OCI-LY7 (cell line): Measurements from ENCODE around the gene BAX. TPM values are rescaled to one million over a fixed set of nuclear protein-coding genes. Genes with fewer than 3 reads are reported as not detected.
A peak's percentile ranks its signal among the peaks of the same experiment; 100 is the strongest.

Experiments
- BruUV-seq: library from RNA; stranded (reverse); fragments of 400-500 nt; replicated peaks from 2 replicates; lab custom pipeline; 2021; lab: Mats Ljungman, UMichigan
- CTCF ChIA-PET: fragments of 300-600 bp; sonication (Branson Sonifier 250); formaldehyde crosslinking; loops from one replicate; lab custom pipeline; 2022; ENCODE audit warnings: antibody characterized with exemption; ENCODE audit not compliant: unreplicated experiment; lab: Charles Lee
- POLR2A ChIA-PET: fragments of 300-600 bp; sonication (Branson Sonifier 250); formaldehyde crosslinking; loops from one replicate; lab custom pipeline; 2022; ENCODE audit warnings: antibody characterized with exemption; lab: Charles Lee
- DNase-seq: peaks from one replicate; pipeline ENCODE4 v3.0.0-alpha.2; 2015; ENCODE audit warnings: low spot score
- H2AFZ ChIP-seq: fragments of 200-600 bp; sonication (generic), shearing (Covaris generic); 2 replicates; pipeline ENCODE4 v1.6.1; 2014; ENCODE audit warnings: mild to moderate bottlenecking, antibody characterized with exemption, low read length, moderate library complexity
- H3K27ac ChIP-seq: fragments of 200-600 bp; sonication (generic); 2 replicates; pipeline ENCODE4 v1.5.1; 2014; ENCODE audit warnings: mixed run types, low read depth, mild to moderate bottlenecking, moderate library complexity, low read length, inconsistent platforms; ENCODE audit not compliant: poor library complexity, severe bottlenecking
- H3K36me3 ChIP-seq: fragments of 200-600 bp; sonication (generic); 2 replicates; pipeline ENCODE4 v1.6.1; 2014; ENCODE audit warnings: mild to moderate bottlenecking, antibody characterized with exemption, low read length, moderate library complexity, mixed read lengths; ENCODE audit not compliant: insufficient read depth
- H3K4me1 ChIP-seq: fragments of 200-600 bp; sonication (generic); 2 replicates; pipeline ENCODE4 v1.5.1; 2014; ENCODE audit warnings: mild to moderate bottlenecking, low read length; ENCODE audit not compliant: insufficient read depth, poor library complexity, severe bottlenecking
- H3K4me2 ChIP-seq: fragments of 200-600 bp; sonication (generic); 2 replicates; pipeline ENCODE4 v1.6.1; 2014; ENCODE audit warnings: mild to moderate bottlenecking, low read length
- H3K4me3 ChIP-seq: fragments of 200-600 bp; sonication (generic); 2 replicates; pipeline ENCODE4 v1.5.1; 2014; ENCODE audit warnings: mild to moderate bottlenecking, low read depth, low read length; ENCODE audit not compliant: poor library complexity, severe bottlenecking
- H3K79me2 ChIP-seq: fragments of 200-600 bp; sonication (generic); 2 replicates; pipeline ENCODE4 v1.6.1; 2016; ENCODE audit warnings: low read depth, mild to moderate bottlenecking, low read length, moderate library complexity, mixed read lengths; ENCODE audit not compliant: insufficient read depth
- H3K9me2 ChIP-seq: fragments of 200-600 bp; sonication (generic); 2 replicates; pipeline ENCODE4 v1.6.1; 2016; ENCODE audit warnings: mild to moderate bottlenecking, low read length, mixed read lengths; ENCODE audit not compliant: insufficient read depth
- H3K9me3 ChIP-seq: fragments of 200-600 bp; sonication (generic); 2 replicates; pipeline ENCODE4 v1.6.1; 2014; ENCODE audit warnings: mild to moderate bottlenecking, mixed run types, low read length, mixed read lengths
- H4K20me1 ChIP-seq: fragments of 200-600 bp; sonication (generic); 2 replicates; pipeline ENCODE4 v1.6.1; 2014; ENCODE audit warnings: mild to moderate bottlenecking, antibody characterized with exemption, low read length, moderate library complexity, mixed read lengths; ENCODE audit not compliant: insufficient read depth
- EZH2phosphoT487 ChIP-seq: fragments of 200-600 bp; sonication (generic); IDR thresholded peaks from 2 replicates; pipeline ENCODE4 v1.6.1; 2018; ENCODE audit warnings: low read depth, borderline replicate concordance, mild to moderate bottlenecking, mixed run types, antibody characterized with exemption, low read length, moderate library complexity, mixed read lengths
- intact Hi-C: fragments of 100-400 bp; cut with micrococcal nuclease; formaldehyde crosslinking; loops from one replicate; pipeline ENCODE4 v1.10.0; 2022; ENCODE audit not compliant: unreplicated experiment
- total RNA-seq, 2 experiments: library from RNA; depleted of rRNA in 1 of 2; stranded (reverse); fragments of >200 nt in 1 of 2; shearing (Covaris generic) in 1 of 2; gene quantifications; 2 replicates each; pipeline ENCODE4 v1.2.3, GENCODE V29; 2014 to 2022
- TF ChIP-seq, protein P1 (sequence below): fragments of 200-600 bp; sonication (generic); conservative IDR thresholded peaks from 2 replicates; pipeline ENCODE4 v1.5.1; 2014; ENCODE audit warnings: mild to moderate bottlenecking, antibody characterized with exemption, low read length, moderate library complexity, mixed read lengths

The BAX gene
- total RNA-seq, 2 experiments from 2014 or later: 83.9 to 95.2 TPM

DNA sequence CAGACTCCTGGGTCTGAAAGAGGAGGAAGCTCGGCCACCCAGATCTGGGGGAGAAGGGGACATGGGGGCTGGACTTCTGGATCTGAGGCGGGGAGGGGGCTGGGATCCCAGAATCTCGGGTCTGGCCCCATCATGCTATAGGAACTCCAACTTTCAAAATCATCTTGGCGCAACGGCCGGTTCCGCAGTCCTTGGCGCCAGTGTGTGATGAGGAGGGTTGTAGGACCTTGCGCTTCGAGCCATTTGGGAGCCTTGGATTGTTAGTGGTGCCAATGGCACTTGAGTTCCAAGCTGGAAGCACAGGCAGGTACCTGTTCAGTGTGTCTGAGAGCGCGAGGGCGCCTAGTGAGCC lies 39.3 kb downstream of the BAX start:
- H3K36me3 ChIP-seq: peaks cover 32% of the 10 kb centered on the region
- TSS peak; percentile 80 for BruUV-seq
- intact Hi-C loops: no loop called here
- H3K4me1 ChIP-seq: peaks cover 21% of the 10 kb centered on the region
- H3K9me3 ChIP-seq: no peaks in the 10 kb centered on the region
- CTCF ChIA-PET: interaction anchor here (0.6 to 1.3 kb wide), 3 partner anchors 26 to 178 kb away, joined by 3 to 4 read pairs (median 4); no protein-coding TSS in a partner anchor
- peak overlapping the region; percentile 77 for H3K27ac ChIP-seq
- no peaks in the 10 kb centered on the region for H3K9me2 ChIP-seq
- H3K4me2 ChIP-seq: peak overlapping the region; percentile 78
- POLR2A ChIA-PET: interaction anchor here (1.0 to 1.5 kb wide), 6 partner anchors 11 to 183 kb away, joined by 3 to 7 read pairs (median 4); partner anchors contain the start of genes BAX and BCAT2
- peak overlapping the region; percentile 56; the same call in 1 of the 2 replicates for H2AFZ ChIP-seq
- TF ChIP-seq, protein P1, sequence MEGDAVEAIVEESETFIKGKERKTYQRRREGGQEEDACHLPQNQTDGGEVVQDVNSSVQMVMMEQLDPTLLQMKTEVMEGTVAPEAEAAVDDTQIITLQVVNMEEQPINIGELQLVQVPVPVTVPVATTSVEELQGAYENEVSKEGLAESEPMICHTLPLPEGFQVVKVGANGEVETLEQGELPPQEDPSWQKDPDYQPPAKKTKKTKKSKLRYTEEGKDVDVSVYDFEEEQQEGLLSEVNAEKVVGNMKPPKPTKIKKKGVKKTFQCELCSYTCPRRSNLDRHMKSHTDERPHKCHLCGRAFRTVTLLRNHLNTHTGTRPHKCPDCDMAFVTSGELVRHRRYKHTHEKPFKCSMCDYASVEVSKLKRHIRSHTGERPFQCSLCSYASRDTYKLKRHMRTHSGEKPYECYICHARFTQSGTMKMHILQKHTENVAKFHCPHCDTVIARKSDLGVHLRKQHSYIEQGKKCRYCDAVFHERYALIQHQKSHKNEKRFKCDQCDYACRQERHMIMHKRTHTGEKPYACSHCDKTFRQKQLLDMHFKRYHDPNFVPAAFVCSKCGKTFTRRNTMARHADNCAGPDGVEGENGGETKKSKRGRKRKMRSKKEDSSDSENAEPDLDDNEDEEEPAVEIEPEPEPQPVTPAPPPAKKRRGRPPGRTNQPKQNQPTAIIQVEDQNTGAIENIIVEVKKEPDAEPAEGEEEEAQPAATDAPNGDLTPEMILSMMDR: no peak
- no peak for TF ChIP-seq EZH2phosphoT487
- no peak for DNase-seq
- peak overlapping the region; percentile 97 for H3K4me3 ChIP-seq
- peaks cover 4% of the 10 kb centered on the region; the same call in 1 of the 2 replicates for H4K20me1 ChIP-seq
- peaks cover 61% of the 10 kb centered on the region for H3K79me2 ChIP-seq

DNA sequence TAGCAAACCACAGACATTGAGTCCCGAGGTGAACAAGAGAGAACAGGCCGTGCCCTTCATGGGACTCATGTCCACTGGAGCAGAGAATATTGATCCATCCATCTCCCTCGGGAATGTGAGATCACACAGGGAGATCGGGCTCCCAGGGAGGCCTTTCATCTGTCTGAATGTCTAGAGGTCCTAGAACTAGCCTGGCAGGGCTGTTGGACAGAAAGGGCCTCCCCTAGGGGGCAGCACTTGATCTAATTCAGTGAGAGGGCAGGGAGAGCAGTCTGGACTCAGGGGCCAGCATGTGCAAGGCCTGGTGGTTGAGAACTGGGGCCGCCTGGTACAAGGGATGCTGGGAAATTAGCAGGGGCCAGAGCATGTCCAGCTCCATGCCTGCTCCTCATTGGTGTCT lies 43.3 kb downstream of the BAX start:
- Histone ChIP-seq H3K4me1 (peaks cover 15% of the 10 kb centered on the region), H2AFZ (no peak overlapping the region), H3K4me3 (no peak overlapping the region), H3K9me3 (no peaks in the 10 kb centered on the region), H4K20me1 (peaks cover 4% of the 10 kb centered on the region; the same call in 1 of the 2 replicates), H3K79me2 (peaks cover 47% of the 10 kb centered on the region), H3K4me2 (no peak overlapping the region), H3K36me3 (peaks cover 66% of the 10 kb centered on the region), H3K27ac (no peak overlapping the region), H3K9me2 (no peaks in the 10 kb centered on the region)
- DNase-seq: peak; percentile 50
- BruUV-seq: no TSS peak
- POLR2A ChIA-PET: interaction anchor here (0.6 to 0.8 kb wide), 3 partner anchors 11 to 334 kb away, joined by 3 to 5 read pairs (median 3); no protein-coding TSS in a partner anchor
- CTCF ChIA-PET: no interaction called here
- TF ChIP-seq, protein P1: peak; percentile 78
- no peak for TF ChIP-seq EZH2phosphoT487
- intact Hi-C loops: no loop called here

DNA sequence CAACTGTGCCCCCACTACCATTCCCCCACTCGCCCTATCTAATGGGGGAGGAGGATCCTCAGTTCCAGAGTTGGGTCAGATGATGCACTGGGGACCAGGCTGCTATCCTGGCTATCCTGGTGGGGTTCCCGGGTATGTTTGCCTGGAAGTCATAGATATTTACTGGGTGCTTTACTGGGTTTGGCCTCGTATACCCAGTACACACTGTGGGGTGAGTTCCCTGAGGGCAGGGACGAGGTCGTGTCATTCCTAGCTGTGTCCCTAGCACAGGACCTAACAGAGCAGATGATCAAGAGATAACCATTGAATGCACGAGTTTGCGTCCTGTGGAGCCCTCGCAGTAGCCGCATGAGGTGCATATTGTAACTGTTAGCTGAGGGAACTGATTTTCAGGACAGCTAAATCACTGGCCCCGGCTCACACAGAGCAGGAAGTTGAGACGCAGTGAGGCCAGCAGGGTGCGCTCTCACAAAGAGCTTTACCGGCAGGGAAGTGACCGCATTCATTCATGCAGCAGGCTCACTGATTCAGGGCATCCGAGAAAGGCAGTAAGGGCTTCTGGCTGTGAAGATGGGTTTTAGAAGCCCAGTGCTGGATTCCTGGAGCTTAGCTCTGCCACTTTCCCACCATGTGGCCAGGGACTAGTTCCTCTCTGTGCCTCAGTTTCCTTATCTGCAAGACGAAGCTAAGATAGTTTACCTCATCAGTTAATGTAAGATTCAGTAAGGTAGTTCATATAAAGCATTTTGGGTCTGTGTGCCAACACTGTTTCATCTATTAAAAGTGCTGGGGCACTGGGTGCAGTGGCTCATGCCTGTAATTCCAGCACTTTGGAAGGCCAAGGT lies 45.0 kb downstream of the BAX start:
- H3K4me1 ChIP-seq: peaks cover 12% of the 10 kb centered on the region
- ChIA-PET CTCF (no interaction called here), POLR2A (no interaction called here)
- no peak overlapping the region for H3K27ac ChIP-seq
- intact Hi-C loops: no loop called here
- TF ChIP-seq, protein P1: peak; percentile 86
- TF ChIP-seq EZH2phosphoT487: no peak
- no peak overlapping the region for H3K4me3 ChIP-seq
- H3K36me3 ChIP-seq: peaks cover 83% of the 10 kb centered on the region
- H3K9me3 ChIP-seq: no peaks in the 10 kb centered on the region
- H3K9me2 ChIP-seq: no peaks in the 10 kb centered on the region
- peak; percentile 78 for DNase-seq
- H3K79me2 ChIP-seq: peaks cover 37% of the 10 kb centered on the region
- H4K20me1 ChIP-seq: peaks cover 4% of the 10 kb centered on the region; the same call in 1 of the 2 replicates
- H3K4me2 ChIP-seq: no peak overlapping the region
- no TSS peak for BruUV-seq
- no peak overlapping the region for H2AFZ ChIP-seq
